Measurements from ENCODE around the gene GOLGA6L26.
"Not testable (repeated sequence)": the region's sequence is repeated elsewhere in the genome, so short reads cannot be mapped to it uniquely, and the experiment has no call there.

GOLGA6L26 gene

GRCh38 chr15:23370578-23370977, 36.6 kb upstream of the GOLGA6L26 start:
- no peak overlapping the region for H3K4me3 ChIP-seq (ENCODE audit: severe bottlenecking)
- H3K27ac ChIP-seq (ENCODE audit: poor library complexity, severe bottlenecking), result no peak overlapping the region
- no peaks in the 10 kb centered on the region for H3K36me3 ChIP-seq (ENCODE audit: low read depth)
- H3K9me3 ChIP-seq (ENCODE audit: severe bottlenecking), result no peaks in the 10 kb centered on the region
- H3K27me3 ChIP-seq (ENCODE audit: insufficient read depth, poor library complexity, severe bottlenecking), result peaks cover 29% of the 10 kb centered on the region
- no peak for DNase-seq (ENCODE audit: low spot score)
- TF ChIP-seq, protein P1, sequence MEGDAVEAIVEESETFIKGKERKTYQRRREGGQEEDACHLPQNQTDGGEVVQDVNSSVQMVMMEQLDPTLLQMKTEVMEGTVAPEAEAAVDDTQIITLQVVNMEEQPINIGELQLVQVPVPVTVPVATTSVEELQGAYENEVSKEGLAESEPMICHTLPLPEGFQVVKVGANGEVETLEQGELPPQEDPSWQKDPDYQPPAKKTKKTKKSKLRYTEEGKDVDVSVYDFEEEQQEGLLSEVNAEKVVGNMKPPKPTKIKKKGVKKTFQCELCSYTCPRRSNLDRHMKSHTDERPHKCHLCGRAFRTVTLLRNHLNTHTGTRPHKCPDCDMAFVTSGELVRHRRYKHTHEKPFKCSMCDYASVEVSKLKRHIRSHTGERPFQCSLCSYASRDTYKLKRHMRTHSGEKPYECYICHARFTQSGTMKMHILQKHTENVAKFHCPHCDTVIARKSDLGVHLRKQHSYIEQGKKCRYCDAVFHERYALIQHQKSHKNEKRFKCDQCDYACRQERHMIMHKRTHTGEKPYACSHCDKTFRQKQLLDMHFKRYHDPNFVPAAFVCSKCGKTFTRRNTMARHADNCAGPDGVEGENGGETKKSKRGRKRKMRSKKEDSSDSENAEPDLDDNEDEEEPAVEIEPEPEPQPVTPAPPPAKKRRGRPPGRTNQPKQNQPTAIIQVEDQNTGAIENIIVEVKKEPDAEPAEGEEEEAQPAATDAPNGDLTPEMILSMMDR (IDR thresholded peaks at IDR 0.05; ENCODE audit: poor library complexity, severe bottlenecking), result no peak
- ATAC-seq (ENCODE audit: low read depth), result no peak
- H3K4me1 ChIP-seq (ENCODE audit: insufficient read depth, poor library complexity, severe bottlenecking), result no peaks in the 10 kb centered on the region

DNA sequence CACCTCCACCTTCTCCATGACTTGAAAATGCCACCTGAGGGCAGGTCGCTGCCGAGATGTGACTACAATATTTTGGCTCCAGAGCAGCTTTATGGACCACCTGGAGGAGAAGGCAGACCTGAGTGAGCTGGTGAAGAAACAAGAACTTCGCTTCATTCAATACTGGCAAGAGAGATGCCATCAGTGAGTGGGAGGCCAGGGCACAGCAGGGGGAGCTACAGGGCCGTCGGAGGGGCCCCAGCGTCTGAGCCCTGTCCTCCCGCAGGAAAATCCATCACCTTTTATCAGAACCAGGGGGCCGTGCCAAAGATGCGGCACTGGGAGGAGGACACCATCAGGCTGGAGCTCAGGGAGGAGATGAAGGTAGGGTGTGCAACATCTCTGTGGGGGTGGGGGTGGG, 30.3 kb upstream of the GOLGA6L26 start:
- not testable (repeated sequence) for H3K27me3 ChIP-seq (ENCODE audit: insufficient read depth, poor library complexity, severe bottlenecking); H3K36me3 ChIP-seq (ENCODE audit: low read depth); H3K4me3 ChIP-seq (ENCODE audit: severe bottlenecking); DNase-seq (ENCODE audit: low spot score); H3K9me3 ChIP-seq (ENCODE audit: severe bottlenecking); ATAC-seq (ENCODE audit: low read depth); H3K27ac ChIP-seq (ENCODE audit: poor library complexity, severe bottlenecking); H3K4me1 ChIP-seq (ENCODE audit: insufficient read depth, poor library complexity, severe bottlenecking)

DNA sequence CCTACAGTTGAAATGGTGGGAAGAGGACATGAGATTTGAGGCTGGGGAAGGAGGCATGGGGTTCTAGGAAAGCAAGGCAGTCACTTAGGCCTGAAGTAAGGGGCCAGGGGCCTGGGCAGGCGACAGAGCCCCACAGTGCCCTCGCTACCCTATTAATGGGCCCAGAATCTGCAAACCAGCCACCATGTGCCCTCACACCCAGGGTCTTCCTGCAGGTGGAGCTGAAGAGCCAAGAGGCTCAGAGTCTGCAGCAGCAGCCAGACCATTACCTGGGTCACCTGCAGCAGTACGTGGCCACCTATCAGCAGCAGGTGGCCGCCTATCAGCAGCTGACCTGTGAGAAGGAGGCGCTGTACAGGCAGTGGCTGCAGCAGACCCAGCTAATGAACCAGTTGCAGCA, 28.6 kb upstream of the GOLGA6L26 start:
- H3K4me3 ChIP-seq (ENCODE audit: severe bottlenecking); ATAC-seq (ENCODE audit: low read depth); DNase-seq (ENCODE audit: low spot score); H3K27ac ChIP-seq (ENCODE audit: poor library complexity, severe bottlenecking); H3K27me3 ChIP-seq (ENCODE audit: insufficient read depth, poor library complexity, severe bottlenecking); H3K36me3 ChIP-seq (ENCODE audit: low read depth); H3K9me3 ChIP-seq (ENCODE audit: severe bottlenecking); H3K4me1 ChIP-seq (ENCODE audit: insufficient read depth, poor library complexity, severe bottlenecking): not testable (repeated sequence)

- not testable (repeated sequence) for H3K36me3 ChIP-seq (ENCODE audit: low read depth); H3K4me3 ChIP-seq (ENCODE audit: severe bottlenecking); H3K27ac ChIP-seq (ENCODE audit: poor library complexity, severe bottlenecking); H3K4me1 ChIP-seq (ENCODE audit: insufficient read depth, poor library complexity, severe bottlenecking); H3K9me3 ChIP-seq (ENCODE audit: severe bottlenecking); DNase-seq (ENCODE audit: low spot score); H3K27me3 ChIP-seq (ENCODE audit: insufficient read depth, poor library complexity, severe bottlenecking); ATAC-seq (ENCODE audit: low read depth)
These were observed 20.5 kb upstream of the GOLGA6L26 start, which contains the start of gene GOLGA8S for GRCh38 chr15:23354448-23354847. TSS of gene GOLGA8S (plus strand) at chr15:23354748. CDS start at chr15:23354810, 62 bp downstream.

DNA sequence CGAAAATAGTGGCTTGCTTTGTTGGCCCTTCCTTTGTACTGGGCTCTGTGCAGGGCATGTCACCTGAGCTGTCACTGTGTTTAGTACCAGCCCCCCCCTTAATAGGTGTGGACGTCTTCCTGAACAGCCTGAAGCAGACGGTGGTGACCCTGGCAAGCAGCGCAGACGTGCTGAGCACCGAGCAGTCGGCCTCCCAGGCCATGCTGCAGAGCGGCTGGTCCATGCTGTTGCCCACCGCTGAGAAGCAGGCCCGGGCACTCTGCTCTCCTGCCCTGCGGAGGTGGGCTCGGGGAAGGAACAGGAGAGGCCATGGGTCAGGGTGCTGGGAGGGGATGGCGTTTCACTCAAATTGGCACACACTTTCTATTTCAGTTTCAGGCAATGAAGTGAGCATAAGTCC, 22.8 kb downstream of the GOLGA6L26 start:
- peaks cover 33% of the 10 kb centered on the region for H3K36me3 ChIP-seq (ENCODE audit: low read depth)
- H3K9me3 ChIP-seq (ENCODE audit: severe bottlenecking), result not testable (repeated sequence)

DNA sequence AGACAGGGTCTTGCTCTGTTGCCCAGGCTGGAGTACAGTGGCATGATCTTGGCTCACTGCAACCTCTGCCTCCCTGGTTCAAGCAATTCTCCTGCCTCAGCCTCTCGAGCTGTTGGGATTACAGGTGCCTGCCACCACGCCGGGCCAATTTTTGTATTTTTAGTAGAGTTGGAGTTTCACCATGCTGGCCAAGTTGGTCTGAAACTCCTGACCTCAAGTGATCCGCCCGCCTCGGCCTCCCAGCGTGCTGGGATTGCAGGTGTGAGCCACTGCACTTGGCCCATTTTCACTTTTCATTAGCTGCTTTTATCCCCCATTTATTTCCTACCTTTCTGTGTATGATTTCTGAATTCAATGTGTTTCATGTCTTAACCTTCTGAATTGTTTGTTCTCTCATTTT, 28.1 kb downstream of the GOLGA6L26 start:
- H3K4me1 ChIP-seq (ENCODE audit: insufficient read depth, poor library complexity, severe bottlenecking); DNase-seq (ENCODE audit: low spot score); H3K4me3 ChIP-seq (ENCODE audit: severe bottlenecking); ATAC-seq (ENCODE audit: low read depth); H3K27ac ChIP-seq (ENCODE audit: poor library complexity, severe bottlenecking); H3K9me3 ChIP-seq (ENCODE audit: severe bottlenecking); H3K27me3 ChIP-seq (ENCODE audit: insufficient read depth, poor library complexity, severe bottlenecking): not testable (repeated sequence)
- H3K36me3 ChIP-seq (ENCODE audit: low read depth), result peaks cover 45% of the 10 kb centered on the region

More for the DNA sequence above, 22.8 kb downstream of the GOLGA6L26 start:
- peak; percentile 55 for DNase-seq (ENCODE audit: low spot score)
- not testable (repeated sequence) for ATAC-seq (ENCODE audit: low read depth); H3K27me3 ChIP-seq (ENCODE audit: insufficient read depth, poor library complexity, severe bottlenecking); H3K27ac ChIP-seq (ENCODE audit: poor library complexity, severe bottlenecking); H3K4me3 ChIP-seq (ENCODE audit: severe bottlenecking); H3K4me1 ChIP-seq (ENCODE audit: insufficient read depth, poor library complexity, severe bottlenecking)

DNA sequence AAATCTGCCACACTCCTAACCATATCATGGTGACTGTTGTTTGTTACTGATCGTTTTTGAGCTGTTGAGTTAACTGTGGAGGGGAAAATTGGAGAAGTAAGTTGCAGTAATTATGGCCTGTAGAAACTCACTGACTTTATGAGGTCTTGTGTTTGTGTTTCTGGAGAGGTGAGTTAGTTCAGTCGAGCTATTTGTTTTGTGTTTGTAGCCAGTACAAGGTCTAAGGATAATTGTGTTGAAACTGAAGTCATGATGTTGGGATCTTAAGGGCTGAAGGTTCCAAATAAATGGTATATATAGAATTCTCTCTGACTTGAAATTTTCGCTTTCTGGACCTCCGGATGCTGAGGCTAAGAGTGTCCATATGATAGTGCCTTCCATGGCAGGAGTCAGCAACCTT, 29.2 kb downstream of the GOLGA6L26 start:
- Histone ChIP-seq H3K4me3 (ENCODE audit: severe bottlenecking) (peak overlapping the region; percentile 61), H3K36me3 (ENCODE audit: low read depth) (peaks cover 38% of the 10 kb centered on the region)
- DNase-seq (ENCODE audit: low spot score); H3K27ac ChIP-seq (ENCODE audit: poor library complexity, severe bottlenecking); H3K4me1 ChIP-seq (ENCODE audit: insufficient read depth, poor library complexity, severe bottlenecking); H3K27me3 ChIP-seq (ENCODE audit: insufficient read depth, poor library complexity, severe bottlenecking); ATAC-seq (ENCODE audit: low read depth); H3K9me3 ChIP-seq (ENCODE audit: severe bottlenecking): not testable (repeated sequence)

GRCh38 chr15:23304267-23304666, 29.7 kb downstream of the GOLGA6L26 start:
- not testable (repeated sequence) for H3K27me3 ChIP-seq (ENCODE audit: insufficient read depth, poor library complexity, severe bottlenecking); H3K9me3 ChIP-seq (ENCODE audit: severe bottlenecking); H3K4me1 ChIP-seq (ENCODE audit: insufficient read depth, poor library complexity, severe bottlenecking); DNase-seq (ENCODE audit: low spot score); ATAC-seq (ENCODE audit: low read depth)
- peaks cover 32% of the 10 kb centered on the region for H3K36me3 ChIP-seq (ENCODE audit: low read depth)
- H3K27ac ChIP-seq (ENCODE audit: poor library complexity, severe bottlenecking), result peak overlapping the region; percentile 49
- H3K4me3 ChIP-seq (ENCODE audit: severe bottlenecking), result peak overlapping the region; percentile 61

- ATAC-seq (ENCODE audit: low read depth); H3K27me3 ChIP-seq (ENCODE audit: insufficient read depth, poor library complexity, severe bottlenecking); H3K4me1 ChIP-seq (ENCODE audit: insufficient read depth, poor library complexity, severe bottlenecking); DNase-seq (ENCODE audit: low spot score); H3K9me3 ChIP-seq (ENCODE audit: severe bottlenecking): not testable (repeated sequence)
- Histone ChIP-seq H3K27ac (ENCODE audit: poor library complexity, severe bottlenecking) (peak overlapping the region; percentile 49), H3K4me3 (ENCODE audit: severe bottlenecking) (peak overlapping the region; percentile 61), H3K36me3 (ENCODE audit: low read depth) (peaks cover 26% of the 10 kb centered on the region)
These were observed 30.3 kb downstream of the GOLGA6L26 start for GRCh38 chr15:23303654-23304053.

GRCh38 chr15:23303246-23303645, 30.8 kb downstream of the GOLGA6L26 start:
- H3K4me1 ChIP-seq (ENCODE audit: insufficient read depth, poor library complexity, severe bottlenecking); H3K9me3 ChIP-seq (ENCODE audit: severe bottlenecking); H3K27me3 ChIP-seq (ENCODE audit: insufficient read depth, poor library complexity, severe bottlenecking); ATAC-seq (ENCODE audit: low read depth); DNase-seq (ENCODE audit: low spot score): not testable (repeated sequence)
- Histone ChIP-seq H3K4me3 (ENCODE audit: severe bottlenecking) (peak overlapping the region; percentile 61), H3K36me3 (ENCODE audit: low read depth) (peaks cover 22% of the 10 kb centered on the region), H3K27ac (ENCODE audit: poor library complexity, severe bottlenecking) (peak overlapping the region; percentile 49)
